Testis (tissue), 3 donors: Measurements from ENCODE around the gene SIN3A. TPM values are rescaled to one million over a fixed set of nuclear protein-coding genes. Genes with fewer than 3 reads are reported as not detected.
"Not testable (repeated sequence)": the region's sequence is repeated elsewhere in the genome, so short reads cannot be mapped to it uniquely, and the experiment has no call there.

Experiments used
- DNase-seq: peaks from one replicate; pipeline ENCODE4 v3.0.0-alpha.2; 2019
- H3K27ac ChIP-seq, 2 donors: fragments of 200-600 bp; sonication (generic); one replicate each; pipeline ENCODE4 v1.5.1; 2019
- H3K27me3 ChIP-seq: fragments of 200-600 bp; sonication (generic); one replicate; pipeline ENCODE4 v1.5.1; 2019
- H3K36me3 ChIP-seq: fragments of 200-600 bp; sonication (generic); one replicate; pipeline ENCODE4 v1.5.1; 2017; ENCODE audit warnings: low read depth; ENCODE audit errors: missing control alignments
- H3K4me1 ChIP-seq: fragments of 200-600 bp; sonication (generic); one replicate; pipeline ENCODE4 v1.5.1; 2019
- H3K4me3 ChIP-seq, 2 donors: fragments of 200-600 bp; sonication (generic); one replicate each; pipeline ENCODE4 v1.5.1; 2017 to 2019
- H3K9me3 ChIP-seq: fragments of 200-600 bp; sonication (generic); one replicate; pipeline ENCODE4 v1.5.1; 2017
- POLR2A ChIP-seq: fragments of 450-650 bp; IDR thresholded peaks from one replicate; pipeline ENCODE4 v1.6.1; 2017; ENCODE audit warnings: antibody characterized with exemption, mild to moderate bottlenecking, moderate library complexity
- WGBS, 2 donors: methylation state at CpG; one replicate each; pipeline ENCODE4 v1.1.5; 2018; 5-methylcytosine and 5-hydroxymethylcytosine counted together
- intact Hi-C: fragments of 100-400 bp; cut with DNase I; formaldehyde crosslinking; loops from one replicate; pipeline ENCODE4 v1.15.1; 2023; ENCODE audit warnings: low total_unique reads
- polyA plus RNA-seq: library from polyadenylated mRNA; stranded (reverse); fragments of 350-450 nt; fragmentation: Illumina TruSeq; extraction: RNeasy Lipid Tissue Mini Kit (QIAGEN cat#74804); gene quantifications from one replicate; pipeline ENCODE4 v1.2.3, GENCODE V29; 2014; ENCODE audit warnings: low read depth, low replicate concordance; ENCODE audit not compliant: insufficient read depth
- total RNA-seq, 2 donors: library from RNA; depleted of rRNA; stranded (reverse); fragments of >200 nt; gene quantifications; one replicate each; pipeline ENCODE4 v1.2.3, GENCODE V29; 2016
- TF ChIP-seq, protein P1 (sequence below), 3 experiments: fragments of 450-650 bp in 2 of 3; fragments of 200-600 bp in 1 of 3; sonication (generic) in 1 of 3; IDR thresholded peaks; one replicate each; pipeline ENCODE4 v1.5.1; 2016 to 2019; ENCODE audit warnings: antibody characterized with exemption in 3 of 3, mild to moderate bottlenecking in 2 of 3, moderate library complexity in 1 of 3

Gene SIN3A
- total and polyA plus RNA-seq, 3 donors from 2014 or later, result 65.9 to 100 (median 95.0) TPM

DNA sequence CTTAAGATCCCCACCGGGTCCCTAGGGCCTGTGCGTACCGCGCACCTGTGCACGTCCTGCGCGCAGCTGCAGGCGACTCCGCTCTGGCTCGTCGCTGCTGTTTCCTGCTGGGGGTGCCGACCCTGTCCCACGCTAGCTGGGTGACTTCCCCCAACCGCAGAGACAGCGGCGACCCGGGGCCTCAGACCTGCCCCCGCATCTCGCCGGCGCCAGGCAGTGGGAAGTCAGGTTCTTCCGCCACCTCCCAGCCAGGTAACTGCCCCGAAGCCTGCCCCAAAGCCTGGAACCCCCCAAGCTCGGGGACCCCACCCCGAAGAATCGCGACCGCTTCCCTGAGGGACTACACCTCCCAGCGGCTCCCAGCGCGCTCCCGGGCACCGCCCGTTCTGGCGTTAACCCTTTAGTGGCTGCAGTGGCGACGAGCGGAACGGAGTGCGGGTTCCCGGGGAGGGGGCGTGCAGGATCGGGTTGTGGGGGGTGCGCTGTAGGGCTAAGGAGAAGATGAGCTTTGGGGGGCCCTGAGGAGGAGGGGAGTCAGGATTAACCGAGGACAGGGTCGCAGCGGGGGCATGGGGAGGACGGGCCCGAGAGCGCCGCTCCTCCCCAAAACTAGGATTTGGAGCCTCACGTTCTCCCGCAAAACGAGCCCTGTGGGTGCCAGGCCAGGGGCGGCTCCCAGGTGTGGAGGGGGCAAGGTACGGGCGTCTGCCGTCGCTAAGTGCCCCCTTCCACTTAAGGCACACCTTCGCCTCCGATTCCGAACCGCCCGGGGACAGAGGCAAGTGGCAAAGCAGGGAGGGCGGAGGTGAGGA is 104.1 kb downstream of the SIN3A start:
- Histone ChIP-seq H3K4me3 (peak overlapping the region; percentile 69 to 77), H3K9me3 (no peaks in the 10 kb centered on the region), H3K27ac (peak overlapping the region in 1 of 2 donors; percentile 50), H3K27me3 (no peaks in the 10 kb centered on the region), H3K36me3 (no peaks in the 10 kb centered on the region), H3K4me1 (peaks cover 4% of the 10 kb centered on the region)
- 0% methylated on average over 4 to 60 of the region's 65 CpGs for WGBS, 2 donors
- no peak for TF ChIP-seq POLR2A
- peak; percentile 53 for DNase-seq
- intact Hi-C loops, result no loop called here

DNA sequence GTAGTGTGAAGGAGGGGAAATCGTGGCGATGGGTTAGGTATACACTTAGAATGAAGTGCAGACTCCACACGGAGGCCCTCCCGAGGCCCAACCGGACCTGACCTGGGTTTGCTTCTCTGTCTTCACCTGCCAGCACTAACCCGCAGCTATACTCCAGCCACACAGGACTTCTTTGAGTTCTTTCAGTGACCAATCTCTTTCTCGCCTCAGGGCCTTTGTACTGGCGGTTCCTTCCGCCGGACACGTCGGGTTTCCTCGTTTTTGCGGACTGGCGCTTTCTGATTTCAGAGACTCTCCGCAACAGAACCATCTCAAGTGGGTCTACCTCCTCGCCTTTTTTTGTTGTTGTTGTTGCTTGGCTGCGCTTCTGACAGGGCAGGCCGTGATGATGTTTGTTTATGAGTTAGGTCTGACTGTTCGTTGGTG is 104.7 kb downstream of the SIN3A start, which contains the start of gene NEIL1:
NEIL1 (plus strand) TSS at position 244 of the 426 bp plus-strand sequence. CDS start 1,867 bp downstream, outside the sequence.
- no peak for DNase-seq
- H3K27me3 ChIP-seq, result no peaks in the 10 kb centered on the region
- no peaks in the 10 kb centered on the region for H3K9me3 ChIP-seq
- peak within 1 kb of the TSS; percentile 69 to 77 for H3K4me3 ChIP-seq
- TF ChIP-seq, protein P1, sequence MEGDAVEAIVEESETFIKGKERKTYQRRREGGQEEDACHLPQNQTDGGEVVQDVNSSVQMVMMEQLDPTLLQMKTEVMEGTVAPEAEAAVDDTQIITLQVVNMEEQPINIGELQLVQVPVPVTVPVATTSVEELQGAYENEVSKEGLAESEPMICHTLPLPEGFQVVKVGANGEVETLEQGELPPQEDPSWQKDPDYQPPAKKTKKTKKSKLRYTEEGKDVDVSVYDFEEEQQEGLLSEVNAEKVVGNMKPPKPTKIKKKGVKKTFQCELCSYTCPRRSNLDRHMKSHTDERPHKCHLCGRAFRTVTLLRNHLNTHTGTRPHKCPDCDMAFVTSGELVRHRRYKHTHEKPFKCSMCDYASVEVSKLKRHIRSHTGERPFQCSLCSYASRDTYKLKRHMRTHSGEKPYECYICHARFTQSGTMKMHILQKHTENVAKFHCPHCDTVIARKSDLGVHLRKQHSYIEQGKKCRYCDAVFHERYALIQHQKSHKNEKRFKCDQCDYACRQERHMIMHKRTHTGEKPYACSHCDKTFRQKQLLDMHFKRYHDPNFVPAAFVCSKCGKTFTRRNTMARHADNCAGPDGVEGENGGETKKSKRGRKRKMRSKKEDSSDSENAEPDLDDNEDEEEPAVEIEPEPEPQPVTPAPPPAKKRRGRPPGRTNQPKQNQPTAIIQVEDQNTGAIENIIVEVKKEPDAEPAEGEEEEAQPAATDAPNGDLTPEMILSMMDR (IDR thresholded peaks at IDR 0.05), result no peak
- TF ChIP-seq POLR2A, result no peak
- 28 to 40% methylated on average over 19 to 20 of the region's 20 CpGs for WGBS, 2 donors
- H3K27ac ChIP-seq, result peak within 1 kb of the TSS in 1 of 2 donors; percentile 50
- H3K36me3 ChIP-seq, result no peaks in the 10 kb centered on the region
- H3K4me1 ChIP-seq, result peaks cover 4% of the 10 kb centered on the region
- intact Hi-C loops, result no loop called here

DNA sequence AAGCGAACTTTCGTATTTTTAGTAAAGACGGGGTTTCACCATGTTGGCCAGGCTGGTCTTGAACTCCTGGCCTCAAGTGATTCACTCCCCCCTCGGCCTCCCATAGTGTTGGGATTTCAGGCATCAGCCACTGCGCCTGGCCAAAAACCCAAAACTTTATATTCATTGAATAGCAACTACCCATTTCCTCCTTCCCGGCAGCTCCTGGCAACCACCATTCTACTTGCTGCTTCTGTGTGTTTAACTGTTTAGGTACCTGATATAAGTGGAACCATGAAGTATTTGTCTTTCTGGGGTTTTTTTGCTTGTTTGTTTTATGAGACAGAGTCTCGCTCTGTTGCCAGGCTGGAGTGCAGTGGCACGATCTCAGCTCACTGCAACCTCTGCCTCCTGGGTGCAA is 107.5 kb downstream of the SIN3A start:
- H3K27ac ChIP-seq, DNase-seq, H3K9me3 ChIP-seq, H3K27me3 ChIP-seq, H3K36me3 ChIP-seq, H3K4me3 ChIP-seq, H3K4me1 ChIP-seq, intact Hi-C loops: not testable (repeated sequence)
- 48 to 59% methylated on average over 8 of the region's 8 CpGs for WGBS, 2 donors

DNA sequence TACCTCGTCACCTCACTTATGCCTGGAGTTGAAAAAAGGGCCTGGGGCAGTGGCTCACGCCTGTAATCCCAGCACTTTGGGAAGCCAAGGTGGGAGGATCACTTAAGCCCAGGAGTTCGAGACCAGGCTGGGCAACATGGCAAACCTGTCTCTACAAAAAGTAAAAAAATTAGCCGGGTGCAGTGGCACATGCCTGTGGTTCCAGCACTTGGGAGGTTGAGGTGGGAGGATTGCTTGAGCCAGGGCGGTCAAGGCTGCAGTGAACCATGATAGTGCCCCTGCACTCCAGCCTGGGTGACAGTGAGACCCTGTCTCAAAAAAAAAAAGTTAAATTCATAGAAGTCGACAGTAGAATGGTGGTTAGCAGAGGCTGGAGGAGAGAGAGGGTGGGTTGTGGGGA is 109.3 kb downstream of the SIN3A start:
- no peaks in the 10 kb centered on the region for H3K36me3 ChIP-seq
- intact Hi-C loops, result no loop called here
- H3K27me3 ChIP-seq, result no peaks in the 10 kb centered on the region
- no peak overlapping the region for H3K4me3 ChIP-seq
- no peaks in the 10 kb centered on the region for H3K9me3 ChIP-seq
- peaks cover under 1% of the 10 kb centered on the region for H3K4me1 ChIP-seq
- DNase-seq, result no peak
- 85 to 89% methylated on average over 6 of the region's 6 CpGs for WGBS, 2 donors
- no peak overlapping the region for H3K27ac ChIP-seq
- TF ChIP-seq POLR2A, result no peak
- TF ChIP-seq, protein P1 (IDR thresholded peaks at IDR 0.05), result no peak

DNA sequence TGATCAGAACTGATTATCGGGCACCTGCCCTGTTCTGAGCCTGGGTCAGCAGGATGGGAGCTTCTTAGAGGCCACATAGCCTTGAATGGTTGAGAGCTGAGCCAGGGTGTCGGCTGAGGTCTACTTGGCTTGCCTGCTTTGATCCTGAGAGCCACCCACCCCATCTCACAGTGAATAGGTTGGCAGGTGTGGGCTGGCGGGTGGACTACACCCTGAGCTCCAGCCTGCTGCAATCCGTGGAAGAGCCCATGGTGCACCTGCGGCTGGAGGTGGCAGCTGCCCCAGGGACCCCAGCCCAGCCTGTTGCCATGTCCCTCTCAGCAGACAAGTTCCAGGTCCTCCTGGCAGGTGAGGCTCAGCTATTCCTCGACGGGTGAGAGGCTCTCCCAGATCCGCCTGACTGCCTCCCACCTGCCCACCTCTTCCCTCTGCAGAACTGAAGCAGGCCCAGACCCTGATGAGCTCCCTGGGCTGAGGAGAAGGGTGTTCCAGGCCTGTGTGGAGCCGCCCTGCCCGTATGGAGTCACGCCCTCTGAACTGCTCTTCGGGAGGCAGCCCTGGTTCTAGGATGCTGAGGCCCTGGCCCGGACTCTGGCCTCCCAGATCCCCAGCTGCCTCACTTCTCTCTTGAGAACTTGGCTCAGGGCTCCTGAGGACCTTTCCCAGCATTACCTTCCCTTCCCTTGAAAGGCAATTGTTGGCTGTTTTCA is 111.8 kb downstream of the SIN3A start:
- intact Hi-C loops, result no loop called here
- TF ChIP-seq POLR2A, result no peak
- TF ChIP-seq, protein P1 (IDR thresholded peaks at IDR 0.05), result no peak
- peaks cover 8% of the 10 kb centered on the region for H3K4me1 ChIP-seq
- H3K27ac ChIP-seq, result no peak overlapping the region
- H3K4me3 ChIP-seq, result no peak overlapping the region
- no peak for DNase-seq
- WGBS, 2 donors, result 91% methylated on average over 13 of the region's 13 CpGs; no CpG with 5 or more reads in 1 of the 2 donors
- H3K27me3 ChIP-seq, result no peaks in the 10 kb centered on the region
- no peaks in the 10 kb centered on the region for H3K36me3 ChIP-seq
- no peaks in the 10 kb centered on the region for H3K9me3 ChIP-seq
